Panc1 (cell line): ENCODE results near the gene E2F3. TPM values are rescaled to one million over a fixed set of nuclear protein-coding genes. Genes with fewer than 3 reads are reported as not detected.

Experiments used
- ATAC-seq: fragments of 200-7000 bp; cut with Tn5 transposase; 2 replicates; pipeline ENCODE4 v1.9.1; 2020; ENCODE audit warnings: mild to moderate bottlenecking, moderate library complexity
- BruUV-seq: library from RNA; stranded (reverse); fragments of 400-500 nt; replicated peaks from 2 replicates; lab custom pipeline; 2021; lab: Mats Ljungman, UMichigan
- CTCF ChIA-PET: fragments of 300-600 bp; sonication (Branson Sonifier 250); formaldehyde crosslinking; loops from one replicate; lab custom pipeline; 2022; ENCODE audit warnings: antibody characterized with exemption; lab: Charles Lee
- POLR2A ChIA-PET: fragments of 300-600 bp; sonication (Branson Sonifier 250); formaldehyde crosslinking; loops from one replicate; lab custom pipeline; 2022; ENCODE audit warnings: antibody characterized with exemption; lab: Charles Lee
- DNase-seq: peaks from one replicate; pipeline ENCODE4 v3.0.0-alpha.2; 2010; ENCODE audit warnings: low read depth, low spot score
- H3K27ac ChIP-seq: 2 replicates; pipeline ENCODE4 v1.5.1; 2011; ENCODE audit warnings: mild to moderate bottlenecking, low read length, inconsistent platforms
- H3K27me3 ChIP-seq: fragments of 200-500 bp; sonication (Bioruptor generic); 2 replicates; pipeline ENCODE4 v1.6.0; 2014; ENCODE audit warnings: low read length, inconsistent platforms; ENCODE audit not compliant: control insufficient read depth, insufficient read depth
- H3K36me3 ChIP-seq: fragments of 200-500 bp; sonication (Bioruptor generic); 2 replicates; pipeline ENCODE4 v1.5.1; 2014; ENCODE audit warnings: inconsistent platforms, mild to moderate bottlenecking, low read length, moderate library complexity; ENCODE audit not compliant: control insufficient read depth, insufficient read depth
- H3K4me1 ChIP-seq: 2 replicates; pipeline ENCODE4 v1.5.1; 2011; ENCODE audit warnings: inconsistent platforms, mild to moderate bottlenecking, low read length, moderate library complexity; ENCODE audit not compliant: control insufficient read depth, insufficient read depth
- H3K4me3 ChIP-seq, 2 experiments: 2 replicates each; pipeline ENCODE4 v1.5.1; 2011 to 2012; ENCODE audit warnings: low read depth in 2 of 2, low read length in 2 of 2, mild to moderate bottlenecking in 2 of 2, inconsistent platforms in 1 of 2, moderate library complexity in 1 of 2
- H3K9me3 ChIP-seq: fragments of 200-500 bp; sonication (Bioruptor generic); 2 replicates; pipeline ENCODE4 v1.5.1; 2014; ENCODE audit warnings: low read depth, mild to moderate bottlenecking, inconsistent platforms, low read length, moderate library complexity; ENCODE audit not compliant: control insufficient read depth, insufficient read depth
- POLR2AphosphoS5 ChIP-seq: IDR thresholded peaks from 2 replicates; pipeline ENCODE4 v1.6.1; 2012; ENCODE audit warnings: mild to moderate bottlenecking, low read depth, low read length, moderate library complexity
- SIN3A ChIP-seq: IDR thresholded peaks from 2 replicates; pipeline ENCODE4 v1.6.1; 2012; ENCODE audit warnings: low read depth, mild to moderate bottlenecking, low read length, moderate library complexity, borderline replicate concordance; ENCODE audit not compliant: insufficient read depth
- TCF7L2 ChIP-seq: IDR thresholded peaks from 2 replicates; pipeline ENCODE4 v1.6.1; 2011; ENCODE audit warnings: mild to moderate bottlenecking, low read depth, low read length, inconsistent platforms
- in situ Hi-C: cut with HindIII; loops from 2 replicates; pipeline ENCODE4 v1.10.0; 2016; ENCODE audit warnings: low sequenced_read_pairs, low pct_unique_long_range_greater_than_20kb
- intact Hi-C: fragments of 100-400 bp; cut with micrococcal nuclease; formaldehyde crosslinking; loops from one replicate; pipeline ENCODE4 v1.10.0; 2022; ENCODE audit not compliant: unreplicated experiment
- total RNA-seq: library from RNA; stranded (reverse); gene quantifications from one replicate; pipeline ENCODE4 v1.2.1, GENCODE V29; 2021; ENCODE audit not compliant: unreplicated experiment
- TF ChIP-seq, protein P1 (sequence below), 2 experiments: IDR thresholded peaks; 2 replicates each; pipeline ENCODE4 v1.6.1; 2011 to 2012; ENCODE audit warnings: low read depth in 2 of 2, control low read depth in 1 of 2, low read length in 1 of 2, mild to moderate bottlenecking in 1 of 2, moderate library complexity in 1 of 2; ENCODE audit not compliant: insufficient read depth in 1 of 2
- TF ChIP-seq, protein P2 (sequence below): fragments of 450-650 bp; IDR thresholded peaks from 2 replicates; pipeline ENCODE4 v1.5.1; 2017; ENCODE audit warnings: mild to moderate bottlenecking

The E2F3 gene
- total RNA-seq, 1 experiment from 2014 or later, result 31.0 TPM

DNA sequence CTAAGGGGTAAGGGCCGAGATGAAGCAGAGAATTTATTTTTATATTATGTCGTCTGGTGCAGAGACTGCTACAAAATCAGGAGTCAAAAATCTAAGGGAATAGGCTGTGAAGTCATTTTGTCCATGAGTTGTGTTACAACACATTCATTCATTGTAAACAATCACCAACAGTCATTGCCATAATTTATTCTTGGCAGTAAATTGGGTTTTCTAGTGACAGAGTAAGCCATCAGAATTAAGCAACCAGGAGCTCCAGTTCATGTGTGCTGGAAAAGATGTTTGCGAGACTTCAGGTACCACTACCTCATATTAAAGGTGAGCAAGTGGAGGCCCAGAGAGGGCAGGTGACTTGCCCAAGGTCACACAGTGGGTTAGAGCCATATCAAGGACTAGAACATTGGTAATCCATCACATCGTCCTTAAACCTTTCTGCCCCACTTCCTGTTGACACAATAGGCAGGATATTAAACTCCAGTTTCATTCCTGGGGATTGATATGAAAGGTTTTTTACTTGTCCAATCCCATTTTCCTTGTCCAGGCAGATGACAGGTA is 46.0 kb downstream of the E2F3 start:
- H3K36me3 ChIP-seq, result no peaks in the 10 kb centered on the region

DNA sequence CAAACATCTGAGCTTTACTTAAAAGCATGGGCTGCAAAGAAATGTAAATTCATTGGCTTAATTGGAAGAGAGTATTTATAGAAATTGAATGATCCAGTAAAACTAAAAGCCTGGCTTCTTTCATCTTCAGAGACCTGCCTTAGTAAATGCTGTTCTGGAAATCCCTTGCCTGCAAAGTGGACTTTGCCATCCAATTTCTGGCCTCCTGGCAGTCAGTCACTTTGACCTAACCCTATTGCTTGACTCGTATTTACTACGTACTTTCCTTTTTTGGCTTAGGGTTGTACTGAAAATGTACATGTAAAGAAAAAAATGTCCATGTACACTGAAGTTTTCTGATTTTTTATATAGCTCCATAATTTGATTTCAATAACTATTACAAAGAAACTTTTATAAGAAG is 47.1 kb downstream of the E2F3 start:
- DNase-seq, result no peak
- ChIA-PET CTCF (interaction anchor here (0.9 kb wide), 1 partner anchor 44 kb away, joined by 6 read pairs; no protein-coding TSS in a partner anchor), POLR2A (no interaction called here)
- no peaks in the 10 kb centered on the region for H3K36me3 ChIP-seq
- H3K9me3 ChIP-seq, result no peaks in the 10 kb centered on the region
- H3K27ac ChIP-seq, result no peak overlapping the region
- intact Hi-C loops (no loop called here), in situ Hi-C loops (no loop called here)
- H3K4me1 ChIP-seq, result 0 out of 2 replicates have a peak, but pooled peaks cover 5% of the 10 kb centered on the region
- H3K27me3 ChIP-seq, result no peaks in the 10 kb centered on the region
- TF ChIP-seq POLR2AphosphoS5, result no peak
- TF ChIP-seq, protein P1, sequence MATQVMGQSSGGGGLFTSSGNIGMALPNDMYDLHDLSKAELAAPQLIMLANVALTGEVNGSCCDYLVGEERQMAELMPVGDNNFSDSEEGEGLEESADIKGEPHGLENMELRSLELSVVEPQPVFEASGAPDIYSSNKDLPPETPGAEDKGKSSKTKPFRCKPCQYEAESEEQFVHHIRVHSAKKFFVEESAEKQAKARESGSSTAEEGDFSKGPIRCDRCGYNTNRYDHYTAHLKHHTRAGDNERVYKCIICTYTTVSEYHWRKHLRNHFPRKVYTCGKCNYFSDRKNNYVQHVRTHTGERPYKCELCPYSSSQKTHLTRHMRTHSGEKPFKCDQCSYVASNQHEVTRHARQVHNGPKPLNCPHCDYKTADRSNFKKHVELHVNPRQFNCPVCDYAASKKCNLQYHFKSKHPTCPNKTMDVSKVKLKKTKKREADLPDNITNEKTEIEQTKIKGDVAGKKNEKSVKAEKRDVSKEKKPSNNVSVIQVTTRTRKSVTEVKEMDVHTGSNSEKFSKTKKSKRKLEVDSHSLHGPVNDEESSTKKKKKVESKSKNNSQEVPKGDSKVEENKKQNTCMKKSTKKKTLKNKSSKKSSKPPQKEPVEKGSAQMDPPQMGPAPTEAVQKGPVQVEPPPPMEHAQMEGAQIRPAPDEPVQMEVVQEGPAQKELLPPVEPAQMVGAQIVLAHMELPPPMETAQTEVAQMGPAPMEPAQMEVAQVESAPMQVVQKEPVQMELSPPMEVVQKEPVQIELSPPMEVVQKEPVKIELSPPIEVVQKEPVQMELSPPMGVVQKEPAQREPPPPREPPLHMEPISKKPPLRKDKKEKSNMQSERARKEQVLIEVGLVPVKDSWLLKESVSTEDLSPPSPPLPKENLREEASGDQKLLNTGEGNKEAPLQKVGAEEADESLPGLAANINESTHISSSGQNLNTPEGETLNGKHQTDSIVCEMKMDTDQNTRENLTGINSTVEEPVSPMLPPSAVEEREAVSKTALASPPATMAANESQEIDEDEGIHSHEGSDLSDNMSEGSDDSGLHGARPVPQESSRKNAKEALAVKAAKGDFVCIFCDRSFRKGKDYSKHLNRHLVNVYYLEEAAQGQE (IDR thresholded peaks at IDR 0.05; ENCODE audit: insufficient read depth in 1 of 2, low read depth in 2 of 2, low read length in 1 of 2), result no peak
- TF ChIP-seq TCF7L2, result no peak
- no peak for TF ChIP-seq SIN3A
- TF ChIP-seq, protein P2, sequence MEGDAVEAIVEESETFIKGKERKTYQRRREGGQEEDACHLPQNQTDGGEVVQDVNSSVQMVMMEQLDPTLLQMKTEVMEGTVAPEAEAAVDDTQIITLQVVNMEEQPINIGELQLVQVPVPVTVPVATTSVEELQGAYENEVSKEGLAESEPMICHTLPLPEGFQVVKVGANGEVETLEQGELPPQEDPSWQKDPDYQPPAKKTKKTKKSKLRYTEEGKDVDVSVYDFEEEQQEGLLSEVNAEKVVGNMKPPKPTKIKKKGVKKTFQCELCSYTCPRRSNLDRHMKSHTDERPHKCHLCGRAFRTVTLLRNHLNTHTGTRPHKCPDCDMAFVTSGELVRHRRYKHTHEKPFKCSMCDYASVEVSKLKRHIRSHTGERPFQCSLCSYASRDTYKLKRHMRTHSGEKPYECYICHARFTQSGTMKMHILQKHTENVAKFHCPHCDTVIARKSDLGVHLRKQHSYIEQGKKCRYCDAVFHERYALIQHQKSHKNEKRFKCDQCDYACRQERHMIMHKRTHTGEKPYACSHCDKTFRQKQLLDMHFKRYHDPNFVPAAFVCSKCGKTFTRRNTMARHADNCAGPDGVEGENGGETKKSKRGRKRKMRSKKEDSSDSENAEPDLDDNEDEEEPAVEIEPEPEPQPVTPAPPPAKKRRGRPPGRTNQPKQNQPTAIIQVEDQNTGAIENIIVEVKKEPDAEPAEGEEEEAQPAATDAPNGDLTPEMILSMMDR, result no peak
- H3K4me3 ChIP-seq, result no peak overlapping the region
- ATAC-seq, result no peak
- no TSS peak for BruUV-seq

More for the DNA sequence above, 46.0 kb downstream of the E2F3 start:
- 0 out of 2 replicates have a peak, but pooled peaks cover 4% of the 10 kb centered on the region for H3K4me1 ChIP-seq
- no peak overlapping the region for H3K4me3 ChIP-seq
- no peak for TF ChIP-seq TCF7L2
- TF ChIP-seq, protein P1 (IDR thresholded peaks at IDR 0.05; ENCODE audit: insufficient read depth in 1 of 2, low read depth in 2 of 2, low read length in 1 of 2), result no peak
- TF ChIP-seq, protein P2, result no peak
- no peak for TF ChIP-seq POLR2AphosphoS5
- TF ChIP-seq SIN3A, result no peak
- no peak for DNase-seq
- H3K9me3 ChIP-seq, result no peaks in the 10 kb centered on the region
- intact Hi-C loops (no loop called here), in situ Hi-C loops (no loop called here)
- no peak overlapping the region for H3K27ac ChIP-seq
- ChIA-PET POLR2A (no interaction called here), CTCF (no interaction called here)
- ATAC-seq, result no peak
- BruUV-seq, result no TSS peak
- no peaks in the 10 kb centered on the region for H3K27me3 ChIP-seq
